HepG2 (cell line): Measurements from ENCODE around the gene VPS4A. TPM values are rescaled to one million over a fixed set of nuclear protein-coding genes. Genes with fewer than 3 reads are reported as not detected.

Experiments used
- ADNP ChIP-seq: sonication (generic); formaldehyde crosslinking; IDR thresholded peaks from 2 replicates; pipeline ENCODE4 v1.4.0; 2020; ENCODE audit warnings: missing genetic modification reagents
- BORCS8-MEF2B ChIP-seq: sonication (generic); formaldehyde crosslinking; IDR thresholded peaks from 2 replicates; pipeline ENCODE4 v1.8.0; 2022; ENCODE audit warnings: mild to moderate bottlenecking, missing genetic modification reagents
- GATAD2A ChIP-seq: IDR thresholded peaks from 2 replicates; pipeline ENCODE4 v1.6.1; 2016
- HIVEP1 ChIP-seq: sonication (generic); formaldehyde crosslinking; IDR thresholded peaks from 2 replicates; pipeline ENCODE4 v1.4.0; 2020; ENCODE audit warnings: mild to moderate bottlenecking, missing genetic modification reagents
- HOMEZ ChIP-seq: IDR thresholded peaks from 2 replicates; pipeline ENCODE4 v1.6.1; 2016; ENCODE audit warnings: low read depth
- KDM5A ChIP-seq: fragments of 200-600 bp; sonication (generic); IDR thresholded peaks from 2 replicates; pipeline ENCODE4 v1.7.0; 2018; ENCODE audit warnings: antibody characterized with exemption, mild to moderate bottlenecking, low read length, borderline replicate concordance
- KDM6A ChIP-seq: IDR thresholded peaks from 2 replicates; pipeline ENCODE4 v1.6.1; 2016; ENCODE audit warnings: low read depth
- NFKBIZ ChIP-seq: IDR thresholded peaks from 2 replicates; pipeline ENCODE4 v1.6.1; 2018; ENCODE audit warnings: missing genetic modification reagents, missing compliant biosample characterization
- NR2F1 ChIP-seq, 2 experiments: fragments of 450-650 bp in 1 of 2; formaldehyde crosslinking in 1 of 2; IDR thresholded peaks; 2 replicates each; pipeline versions ENCODE4 v1.5.0 to v1.6.1; 2016 to 2020; ENCODE audit warnings: mild to moderate bottlenecking in 1 of 2, missing compliant biosample characterization in 1 of 2, missing genetic modification reagents in 1 of 2, moderate library complexity in 1 of 2
- PHF20 ChIP-seq: sonication (generic); formaldehyde crosslinking; IDR thresholded peaks from 2 replicates; pipeline ENCODE4 v1.5.0; 2020; ENCODE audit warnings: mild to moderate bottlenecking, missing genetic modification reagents
- PRPF4 ChIP-seq: fragments of 200-400 bp; formaldehyde crosslinking; IDR thresholded peaks from 2 replicates; pipeline ENCODE4 v1.6.1; 2016; ENCODE audit warnings: low read length, low read depth; ENCODE audit not compliant: poor library complexity, severe bottlenecking
- REL ChIP-seq: sonication (generic); formaldehyde crosslinking; conservative IDR thresholded peaks from 2 replicates; pipeline ENCODE4 v1.8.0; 2022; ENCODE audit warnings: mild to moderate bottlenecking, missing genetic modification reagents, moderate library complexity
- RXRA ChIP-seq: sonication (generic); formaldehyde crosslinking; IDR thresholded peaks from 2 replicates; pipeline ENCODE4 v1.5.1; 2020; ENCODE audit warnings: missing genetic modification reagents
- SAFB2 ChIP-seq: sonication (generic); formaldehyde crosslinking; IDR thresholded peaks from 2 replicates; pipeline ENCODE4 v1.5.1; 2020; ENCODE audit warnings: missing genetic modification reagents, low read depth, mild to moderate bottlenecking, borderline replicate concordance
- UBTF ChIP-seq: sonication (generic); formaldehyde crosslinking; IDR thresholded peaks from 2 replicates; pipeline ENCODE4 v1.4.0; 2020; ENCODE audit warnings: mild to moderate bottlenecking, missing genetic modification reagents
- ZBTB7B ChIP-seq: sonication (generic); formaldehyde crosslinking; IDR thresholded peaks from 2 replicates; pipeline ENCODE4 v1.4.0; 2020; ENCODE audit warnings: missing genetic modification reagents
- ZNF34 ChIP-seq: sonication (generic); formaldehyde crosslinking; IDR thresholded peaks from 2 replicates; pipeline ENCODE4 v1.4.0; 2020; ENCODE audit warnings: mild to moderate bottlenecking, missing genetic modification reagents, borderline replicate concordance
- polyA plus RNA-seq, 8 experiments: library from polyadenylated mRNA; depleted of rRNA in 3 of 8; stranded (reverse) in 7 of 8; unstranded in 1 of 8; fragments of >200 nt; fragmentation: Illumina TruSeq in 4 of 8; extraction: Trizol in 4 of 8; gene quantifications; 2 replicates each; pipeline versions ENCODE4 v1.2.1 to v1.2.3, GENCODE V29; 2011 to 2016; ENCODE audit warnings: low read depth in 4 of 8, missing spikeins in 1 of 8, mixed read lengths in 1 of 8; ENCODE audit not compliant: insufficient read depth in 1 of 8
- total RNA-seq, 5 experiments: library from RNA; depleted of rRNA; stranded (reverse); fragments of >200 nt; fragmentation: Illumina TruSeq; extraction: Trizol; gene quantifications; 2 replicates each; pipeline ENCODE4 v1.2.3, GENCODE V29; 2016; ENCODE audit warnings: low read depth in 1 of 5
- TF ChIP-seq, protein P1 (sequence below): sonication (generic); formaldehyde crosslinking; IDR thresholded peaks from 2 replicates; pipeline ENCODE4 v1.5.0; 2020; ENCODE audit warnings: mild to moderate bottlenecking, missing genetic modification reagents, borderline replicate concordance

Gene VPS4A
- total and polyA plus RNA-seq, 2 of the 13 experiments (the other 11 are each of a cell fraction or from before 2014, with no cell fraction given) = 13.2 to 27.9 TPM

- TF ChIP-seq UBTF (CRISPR knock-in tag) = peak; percentile 33; the same call in 1 of the 2 replicates
- TF ChIP-seq HOMEZ (CRISPR knock-in tag) = no peak
- no peak for TF ChIP-seq SAFB2
- no peak for TF ChIP-seq NFKBIZ
- TF ChIP-seq ADNP (CRISPR knock-in tag) = no peak
- no peak for TF ChIP-seq NR2F1 (CRISPR knock-in tag; IDR thresholded peaks at IDR 0.05)
- no peak for TF ChIP-seq KDM6A (CRISPR knock-in tag)
- peak; percentile 80; the same call in 1 of the 2 replicates for TF ChIP-seq BORCS8-MEF2B (CRISPR knock-in tag)
- TF ChIP-seq GATAD2A = 0 out of 2 replicates have a peak, but pooled peaks have one; percentile 36
- no peak for TF ChIP-seq ZNF34 (CRISPR knock-in tag)
- TF ChIP-seq ZBTB7B (CRISPR knock-in tag) = no peak
- TF ChIP-seq REL = 0 out of 2 replicates have a peak, but pooled peaks have one; percentile 45
- TF ChIP-seq HIVEP1 (CRISPR knock-in tag) = no peak
- no peak for TF ChIP-seq PRPF4
- TF ChIP-seq RXRA (CRISPR knock-in tag) = no peak; the same call in 1 of the 2 replicates
- TF ChIP-seq PHF20 (CRISPR knock-in tag) = no peak
- no peak for TF ChIP-seq KDM5A
- TF ChIP-seq, protein P1, sequence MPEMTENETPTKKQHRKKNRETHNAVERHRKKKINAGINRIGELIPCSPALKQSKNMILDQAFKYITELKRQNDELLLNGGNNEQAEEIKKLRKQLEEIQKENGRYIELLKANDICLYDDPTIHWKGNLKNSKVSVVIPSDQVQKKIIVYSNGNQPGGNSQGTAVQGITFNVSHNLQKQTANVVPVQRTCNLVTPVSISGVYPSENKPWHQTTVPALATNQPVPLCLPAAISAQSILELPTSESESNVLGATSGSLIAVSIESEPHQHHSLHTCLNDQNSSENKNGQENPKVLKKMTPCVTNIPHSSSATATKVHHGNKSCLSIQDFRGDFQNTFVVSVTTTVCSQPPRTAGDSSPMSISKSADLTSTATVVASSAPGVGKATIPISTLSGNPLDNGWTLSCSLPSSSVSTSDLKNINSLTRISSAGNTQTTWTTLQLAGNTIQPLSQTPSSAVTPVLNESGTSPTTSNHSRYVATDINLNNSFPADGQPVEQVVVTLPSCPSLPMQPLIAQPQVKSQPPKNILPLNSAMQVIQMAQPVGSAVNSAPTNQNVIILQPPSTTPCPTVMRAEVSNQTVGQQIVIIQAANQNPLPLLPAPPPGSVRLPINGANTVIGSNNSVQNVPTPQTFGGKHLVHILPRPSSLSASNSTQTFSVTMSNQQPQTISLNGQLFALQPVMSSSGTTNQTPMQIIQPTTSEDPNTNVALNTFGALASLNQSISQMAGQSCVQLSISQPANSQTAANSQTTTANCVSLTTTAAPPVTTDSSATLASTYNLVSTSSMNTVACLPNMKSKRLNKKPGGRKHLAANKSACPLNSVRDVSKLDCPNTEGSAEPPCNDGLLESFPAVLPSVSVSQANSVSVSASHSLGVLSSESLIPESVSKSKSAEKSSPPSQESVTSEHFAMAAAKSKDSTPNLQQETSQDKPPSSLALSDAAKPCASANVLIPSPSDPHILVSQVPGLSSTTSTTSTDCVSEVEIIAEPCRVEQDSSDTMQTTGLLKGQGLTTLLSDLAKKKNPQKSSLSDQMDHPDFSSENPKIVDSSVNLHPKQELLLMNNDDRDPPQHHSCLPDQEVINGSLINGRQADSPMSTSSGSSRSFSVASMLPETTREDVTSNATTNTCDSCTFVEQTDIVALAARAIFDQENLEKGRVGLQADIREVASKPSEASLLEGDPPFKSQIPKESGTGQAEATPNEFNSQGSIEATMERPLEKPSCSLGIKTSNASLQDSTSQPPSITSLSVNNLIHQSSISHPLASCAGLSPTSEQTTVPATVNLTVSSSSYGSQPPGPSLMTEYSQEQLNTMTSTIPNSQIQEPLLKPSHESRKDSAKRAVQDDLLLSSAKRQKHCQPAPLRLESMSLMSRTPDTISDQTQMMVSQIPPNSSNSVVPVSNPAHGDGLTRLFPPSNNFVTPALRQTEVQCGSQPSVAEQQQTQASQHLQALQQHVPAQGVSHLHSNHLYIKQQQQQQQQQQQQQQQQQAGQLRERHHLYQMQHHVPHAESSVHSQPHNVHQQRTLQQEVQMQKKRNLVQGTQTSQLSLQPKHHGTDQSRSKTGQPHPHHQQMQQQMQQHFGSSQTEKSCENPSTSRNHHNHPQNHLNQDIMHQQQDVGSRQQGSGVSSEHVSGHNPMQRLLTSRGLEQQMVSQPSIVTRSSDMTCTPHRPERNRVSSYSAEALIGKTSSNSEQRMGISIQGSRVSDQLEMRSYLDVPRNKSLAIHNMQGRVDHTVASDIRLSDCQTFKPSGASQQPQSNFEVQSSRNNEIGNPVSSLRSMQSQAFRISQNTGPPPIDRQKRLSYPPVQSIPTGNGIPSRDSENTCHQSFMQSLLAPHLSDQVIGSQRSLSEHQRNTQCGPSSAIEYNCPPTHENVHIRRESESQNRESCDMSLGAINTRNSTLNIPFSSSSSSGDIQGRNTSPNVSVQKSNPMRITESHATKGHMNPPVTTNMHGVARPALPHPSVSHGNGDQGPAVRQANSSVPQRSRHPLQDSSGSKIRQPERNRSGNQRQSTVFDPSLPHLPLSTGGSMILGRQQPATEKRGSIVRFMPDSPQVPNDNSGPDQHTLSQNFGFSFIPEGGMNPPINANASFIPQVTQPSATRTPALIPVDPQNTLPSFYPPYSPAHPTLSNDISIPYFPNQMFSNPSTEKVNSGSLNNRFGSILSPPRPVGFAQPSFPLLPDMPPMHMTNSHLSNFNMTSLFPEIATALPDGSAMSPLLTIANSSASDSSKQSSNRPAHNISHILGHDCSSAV (CRISPR knock-in tag) = no peak
Measured at GRCh38 chr16:69351309-69352027, 40.3 kb downstream of the VPS4A start, which contains the start of gene TMED6 (continued).
